Measurements from ENCODE around the gene TANC1.

TANC1 gene

GRCh38 chr2:159252905-159253304 lies 284.5 kb downstream of the TANC1 start:
- no CpG with 5 or more reads among the region's 4 CpGs for WGBS, 2 donors (ENCODE audit: extremely low coverage in 2 of 2, insufficient read length in 2 of 2, insufficient replicate concordance in 1 of 2)

GRCh38 chr2:159256159-159256558 lies 287.7 kb downstream of the TANC1 start:
- no peak overlapping the region for H2BK120ac ChIP-seq (ENCODE audit: low read depth, low read length)
- no CpG with 5 or more reads among the region's 2 CpGs for WGBS, 2 donors (ENCODE audit: extremely low coverage in 2 of 2, insufficient read length in 2 of 2, insufficient replicate concordance in 1 of 2)
- H3K79me1 ChIP-seq (ENCODE audit: low read depth, low read length) = no peaks in the 10 kb centered on the region
- peaks cover 0 to 10% of the 10 kb centered on the region in 2 donors for H3K9me3 ChIP-seq (replicated peaks in 1 of 2; ENCODE audit: control insufficient read depth in 2 of 2, insufficient read depth in 1 of 2, low read depth in 1 of 2, low read length in 2 of 2)
- no peaks in the 10 kb centered on the region for H3K4me1 ChIP-seq (ENCODE audit: control insufficient read depth in 2 of 2, insufficient read depth in 1 of 2, low read depth in 1 of 2, low read length in 2 of 2)
- H3K9ac ChIP-seq (ENCODE audit: low read depth, low read length, poor library complexity) = no peak overlapping the region
- H3K27ac ChIP-seq (replicated peaks; ENCODE audit: low read length) = no peak overlapping the region
- no peak overlapping the region for H3K18ac ChIP-seq (ENCODE audit: low read length)
- H2BK12ac ChIP-seq (ENCODE audit: low read length) = no peak overlapping the region
- peaks cover 0 to 14% of the 10 kb centered on the region in 2 donors for H3K36me3 ChIP-seq (replicated peaks in 1 of 2; ENCODE audit: control insufficient read depth in 2 of 2, insufficient read depth in 2 of 2, low read length in 2 of 2)
- no peak overlapping the region for H3K23ac ChIP-seq (ENCODE audit: low read depth, low read length, poor library complexity)
- H2BK5ac ChIP-seq (ENCODE audit: low read length) = no peak overlapping the region
- H2BK15ac ChIP-seq (ENCODE audit: low read length) = no peak overlapping the region
- H3K4ac ChIP-seq (ENCODE audit: low read length) = no peak overlapping the region
- H3K14ac ChIP-seq (ENCODE audit: low read length) = no peak overlapping the region
- H4K91ac ChIP-seq (ENCODE audit: low read depth, low read length, poor library complexity) = no peak overlapping the region
- no peak overlapping the region for H2AFZ ChIP-seq (ENCODE audit: low read length)
- H3K27me3 ChIP-seq (ENCODE audit: control insufficient read depth in 3 of 3, insufficient read depth in 3 of 3, low read depth in 1 of 3, low read length in 3 of 3) = no peaks in the 10 kb centered on the region
- H3K4me3 ChIP-seq (ENCODE audit: low read length in 2 of 2) = no peak overlapping the region
- no peak overlapping the region for H4K8ac ChIP-seq (ENCODE audit: low read depth, low read length)
- H3K4me2 ChIP-seq (ENCODE audit: insufficient read depth, low read length, poor library complexity, severe bottlenecking) = no peak overlapping the region
- no peak for DNase-seq (ENCODE audit: low spot score)
- no peak overlapping the region for H2AK5ac ChIP-seq (ENCODE audit: low read depth, low read length)

More at GRCh38 chr2:159252905-159253304, 284.5 kb downstream of the TANC1 start:
- Histone ChIP-seq H3K79me1 (ENCODE audit: low read depth, low read length) (no peaks in the 10 kb centered on the region), H3K4me1 (ENCODE audit: control insufficient read depth in 2 of 2, insufficient read depth in 1 of 2, low read depth in 1 of 2, low read length in 2 of 2) (no peaks in the 10 kb centered on the region), H4K8ac (ENCODE audit: low read depth, low read length) (no peak overlapping the region), H3K9ac (ENCODE audit: low read depth, low read length, poor library complexity) (no peak overlapping the region), H2AFZ (ENCODE audit: low read length) (no peak overlapping the region), H2AK5ac (ENCODE audit: low read depth, low read length) (no peak overlapping the region), H2BK12ac (ENCODE audit: low read length) (no peak overlapping the region), H3K14ac (ENCODE audit: low read length) (no peak overlapping the region), H3K27me3 (ENCODE audit: control insufficient read depth in 3 of 3, insufficient read depth in 3 of 3, low read depth in 1 of 3, low read length in 3 of 3) (no peaks in the 10 kb centered on the region), H2BK15ac (ENCODE audit: low read length) (no peak overlapping the region), H3K4me3 (ENCODE audit: low read length in 2 of 2) (no peak overlapping the region), H3K27ac (replicated peaks; ENCODE audit: low read length) (no peak overlapping the region), H3K23ac (ENCODE audit: low read depth, low read length, poor library complexity) (no peak overlapping the region), H2BK5ac (ENCODE audit: low read length) (no peak overlapping the region), H3K9me3 (replicated peaks in 1 of 2; ENCODE audit: control insufficient read depth in 2 of 2, insufficient read depth in 1 of 2, low read depth in 1 of 2, low read length in 2 of 2) (peaks cover 0 to 2% of the 10 kb centered on the region in 2 donors), H4K91ac (ENCODE audit: low read depth, low read length, poor library complexity) (no peak overlapping the region), H3K36me3 (replicated peaks in 1 of 2; ENCODE audit: control insufficient read depth in 2 of 2, insufficient read depth in 2 of 2, low read length in 2 of 2) (peaks cover 0 to 19% of the 10 kb centered on the region in 2 donors), H3K4ac (ENCODE audit: low read length) (no peak overlapping the region), H3K18ac (ENCODE audit: low read length) (no peak overlapping the region), H2BK120ac (ENCODE audit: low read depth, low read length) (no peak overlapping the region), H3K4me2 (ENCODE audit: insufficient read depth, low read length, poor library complexity, severe bottlenecking) (no peak overlapping the region)
- DNase-seq (ENCODE audit: low spot score) = no peak

GRCh38 chr2:159262226-159262625 lies 293.8 kb downstream of the TANC1 start:
- Histone ChIP-seq H2AFZ (ENCODE audit: low read length) (no peak overlapping the region), H3K79me1 (ENCODE audit: low read depth, low read length) (peaks cover 2% of the 10 kb centered on the region), H3K4me3 (ENCODE audit: low read length in 2 of 2) (no peak overlapping the region), H2BK12ac (ENCODE audit: low read length) (no peak overlapping the region), H2BK15ac (ENCODE audit: low read length) (no peak overlapping the region), H4K91ac (ENCODE audit: low read depth, low read length, poor library complexity) (no peak overlapping the region), H3K4ac (ENCODE audit: low read length) (no peak overlapping the region), H4K8ac (ENCODE audit: low read depth, low read length) (no peak overlapping the region), H3K9me3 (replicated peaks in 1 of 2; ENCODE audit: control insufficient read depth in 2 of 2, insufficient read depth in 1 of 2, low read depth in 1 of 2, low read length in 2 of 2) (peaks cover 0 to 11% of the 10 kb centered on the region in 2 donors), H3K27ac (replicated peaks; ENCODE audit: low read length) (no peak overlapping the region), H3K14ac (ENCODE audit: low read length) (no peak overlapping the region), H3K9ac (ENCODE audit: low read depth, low read length, poor library complexity) (no peak overlapping the region), H2BK120ac (ENCODE audit: low read depth, low read length) (no peak overlapping the region), H3K4me2 (ENCODE audit: insufficient read depth, low read length, poor library complexity, severe bottlenecking) (no peak overlapping the region), H3K27me3 (ENCODE audit: control insufficient read depth in 3 of 3, insufficient read depth in 3 of 3, low read depth in 1 of 3, low read length in 3 of 3) (no peaks in the 10 kb centered on the region), H3K36me3 (replicated peaks in 1 of 2; ENCODE audit: control insufficient read depth in 2 of 2, insufficient read depth in 2 of 2, low read length in 2 of 2) (peaks cover 0 to 5% of the 10 kb centered on the region in 2 donors), H3K18ac (ENCODE audit: low read length) (no peak overlapping the region), H2AK5ac (ENCODE audit: low read depth, low read length) (no peak overlapping the region), H2BK5ac (ENCODE audit: low read length) (no peak overlapping the region), H3K23ac (ENCODE audit: low read depth, low read length, poor library complexity) (no peak overlapping the region), H3K4me1 (ENCODE audit: control insufficient read depth in 2 of 2, insufficient read depth in 1 of 2, low read depth in 1 of 2, low read length in 2 of 2) (no peaks in the 10 kb centered on the region)
- no peak for DNase-seq (ENCODE audit: low spot score)
- WGBS, 2 donors (ENCODE audit: extremely low coverage in 2 of 2, insufficient read length in 2 of 2, insufficient replicate concordance in 1 of 2) = no CpG with 5 or more reads among the region's 6 CpGs

GRCh38 chr2:159262904-159263303 lies 294.5 kb downstream of the TANC1 start:
- H3K79me1 ChIP-seq (ENCODE audit: low read depth, low read length) = peaks cover 2% of the 10 kb centered on the region
- no peak overlapping the region for H2BK120ac ChIP-seq (ENCODE audit: low read depth, low read length)
- no peak overlapping the region for H2AFZ ChIP-seq (ENCODE audit: low read length)
- no peaks in the 10 kb centered on the region for H3K4me1 ChIP-seq (ENCODE audit: control insufficient read depth in 2 of 2, insufficient read depth in 1 of 2, low read depth in 1 of 2, low read length in 2 of 2)
- no peak overlapping the region for H3K4me3 ChIP-seq (ENCODE audit: low read length in 2 of 2)
- no peak overlapping the region for H4K91ac ChIP-seq (ENCODE audit: low read depth, low read length, poor library complexity)
- no peak overlapping the region for H4K8ac ChIP-seq (ENCODE audit: low read depth, low read length)
- H3K27ac ChIP-seq (replicated peaks; ENCODE audit: low read length) = no peak overlapping the region
- H3K27me3 ChIP-seq (ENCODE audit: control insufficient read depth in 3 of 3, insufficient read depth in 3 of 3, low read depth in 1 of 3, low read length in 3 of 3) = no peaks in the 10 kb centered on the region
- H3K4ac ChIP-seq (ENCODE audit: low read length) = no peak overlapping the region
- no peak overlapping the region for H3K4me2 ChIP-seq (ENCODE audit: insufficient read depth, low read length, poor library complexity, severe bottlenecking)
- H2BK15ac ChIP-seq (ENCODE audit: low read length) = no peak overlapping the region
- no peak for DNase-seq (ENCODE audit: low spot score)
- no peak overlapping the region for H3K18ac ChIP-seq (ENCODE audit: low read length)
- H3K9ac ChIP-seq (ENCODE audit: low read depth, low read length, poor library complexity) = no peak overlapping the region
- peaks cover 0 to 11% of the 10 kb centered on the region in 2 donors for H3K9me3 ChIP-seq (replicated peaks in 1 of 2; ENCODE audit: control insufficient read depth in 2 of 2, insufficient read depth in 1 of 2, low read depth in 1 of 2, low read length in 2 of 2)
- no peak overlapping the region for H2BK5ac ChIP-seq (ENCODE audit: low read length)
- no peak overlapping the region for H3K14ac ChIP-seq (ENCODE audit: low read length)
- no CpG with 5 or more reads among the region's 5 CpGs for WGBS, 2 donors (ENCODE audit: extremely low coverage in 2 of 2, insufficient read length in 2 of 2, insufficient replicate concordance in 1 of 2)
- H2AK5ac ChIP-seq (ENCODE audit: low read depth, low read length) = no peak overlapping the region
- no peak overlapping the region for H3K23ac ChIP-seq (ENCODE audit: low read depth, low read length, poor library complexity)
- no peak overlapping the region for H2BK12ac ChIP-seq (ENCODE audit: low read length)
- H3K36me3 ChIP-seq (replicated peaks in 1 of 2; ENCODE audit: control insufficient read depth in 2 of 2, insufficient read depth in 2 of 2, low read length in 2 of 2) = no peaks in the 10 kb centered on the region
